GM12878 (cell line): Measurements from ENCODE around the gene CCNL1. TPM values are rescaled to one million over a fixed set of nuclear protein-coding genes. Genes with fewer than 3 reads are reported as not detected.

Source experiments
- ATAC-seq: fragments of 200-7000 bp; cut with Tn5 transposase; 3 replicates; pipeline ENCODE4 v1.9.1; 2020; ENCODE audit warnings: mild to moderate bottlenecking, moderate library complexity
- BruUV-seq: library from RNA; stranded (reverse); fragments of 400-500 nt; replicated peaks from 2 replicates; lab custom pipeline; 2021; lab: Mats Ljungman, UMichigan
- CTCF ChIA-PET: fragments of 300-600 bp; sonication (Branson Sonifier 250); formaldehyde crosslinking; extraction: SDS; loops from one replicate; lab custom pipeline; 2021; ENCODE audit warnings: inconsistent platforms; lab: Yijun Ruan, JAX
- POLR2A ChIA-PET: fragments of 350-600 bp; formaldehyde crosslinking; extraction: SDS; loops from one replicate; lab custom pipeline; 2021; ENCODE audit warnings: inconsistent platforms; lab: Charles Lee
- RAD21 ChIA-PET: fragments of 300-600 bp; sonication (Branson Sonifier 250); formaldehyde crosslinking; loops from one replicate; lab custom pipeline; 2023; ENCODE audit warnings: antibody characterized with exemption; ENCODE audit not compliant: unreplicated experiment; lab: Charles Lee
- SMC1A ChIA-PET: fragments of 300-600 bp; sonication (Branson Sonifier 250); formaldehyde crosslinking; loops from one replicate; lab custom pipeline; 2023; ENCODE audit not compliant: unreplicated experiment, uncharacterized antibody; lab: Charles Lee
- DNase-seq: peaks from one replicate; pipeline ENCODE4 v3.0.0-alpha.2; 2011; ENCODE audit warnings: low read depth, low spot score
- FAIRE-seq: peaks from 3 replicates; lab custom pipeline; 2011; peaks lifted over from hg19 to GRCh38; lab: Jason Lieb, UNC
- H2AFZ ChIP-seq: 2 replicates; pipeline ENCODE4 v1.6.0; 2011; ENCODE audit warnings: low read depth, low read length, control low read depth; ENCODE audit not compliant: control insufficient read depth
- H3K27ac ChIP-seq: 2 replicates; pipeline ENCODE4 v1.5.1; 2011; ENCODE audit warnings: control low read depth; ENCODE audit not compliant: control insufficient read depth, insufficient read depth
- H3K27me3 ChIP-seq, 2 experiments: replicated peaks in 1 of 2; 2 replicates each; pipeline versions ENCODE4 v1.6.0 to v1.6.1; 2011; ENCODE audit warnings: low read length in 1 of 2; ENCODE audit not compliant: control insufficient read depth in 2 of 2, insufficient read depth in 2 of 2
- H3K36me3 ChIP-seq, 2 experiments: 2 replicates each; pipeline ENCODE4 v1.5.1; 2011; ENCODE audit warnings: low read length in 1 of 2; ENCODE audit not compliant: control insufficient read depth in 2 of 2, insufficient read depth in 2 of 2
- H3K4me1 ChIP-seq: 2 replicates; pipeline ENCODE4 v1.6.1; 2011; ENCODE audit warnings: mild to moderate bottlenecking, low read length, moderate library complexity, mixed read lengths; ENCODE audit not compliant: control insufficient read depth, insufficient read depth
- H3K4me2 ChIP-seq: 2 replicates; pipeline ENCODE4 v1.6.0; 2011; ENCODE audit warnings: control low read depth; ENCODE audit not compliant: control insufficient read depth, insufficient read depth
- H3K4me3 ChIP-seq: fragments of 200-600 bp; sonication (generic); 2 replicates; pipeline ENCODE4 v1.5.1; 2016
- H3K79me2 ChIP-seq: 2 replicates; pipeline ENCODE4 v1.6.0; 2011; ENCODE audit warnings: low read length; ENCODE audit not compliant: control insufficient read depth, insufficient read depth
- H3K9ac ChIP-seq: 2 replicates; pipeline ENCODE4 v1.8.0; 2011; ENCODE audit warnings: low read length, control low read depth, mixed read lengths; ENCODE audit not compliant: control insufficient read depth, insufficient read depth
- H3K9me3 ChIP-seq: replicated peaks from 3 replicates; pipeline ENCODE4 v1.5.1; 2011; ENCODE audit warnings: mild to moderate bottlenecking, low read length; ENCODE audit not compliant: control insufficient read depth, insufficient read depth
- H4K20me1 ChIP-seq: 2 replicates; pipeline ENCODE4 v1.6.0; 2011; ENCODE audit not compliant: control insufficient read depth, insufficient read depth
- BHLHE40 ChIP-seq, 2 experiments: fragments of 450-650 bp in 1 of 2; IDR thresholded peaks; 2 replicates each; pipeline ENCODE4 v1.6.1; 2011 to 2017; ENCODE audit warnings: low read depth in 2 of 2, borderline replicate concordance in 1 of 2, improper control_type of control experiment in 1 of 2, low read length in 1 of 2, mild to moderate bottlenecking in 1 of 2
- CBX5 ChIP-seq: sonication (generic); IDR thresholded peaks from 2 replicates; pipeline ENCODE4 v1.6.1; 2016; ENCODE audit warnings: low read depth, moderate library complexity, mild to moderate bottlenecking, inconsistent platforms
- CHD4 ChIP-seq: fragments of 200-600 bp; sonication (generic); IDR thresholded peaks from 2 replicates; pipeline ENCODE4 v1.6.1; 2016; ENCODE audit warnings: mild to moderate bottlenecking
- HCFC1 ChIP-seq: fragments of 150-350 bp; IDR thresholded peaks from 2 replicates; pipeline ENCODE4 v1.6.1; 2014; ENCODE audit warnings: low read length
- MTA3 ChIP-seq: IDR thresholded peaks from 2 replicates; pipeline ENCODE4 v1.6.1; 2012; ENCODE audit warnings: low read length, inconsistent platforms, borderline replicate concordance
- NRF1 ChIP-seq: conservative IDR thresholded peaks from 2 replicates; pipeline ENCODE4 v1.6.1; 2011; ENCODE audit warnings: mild to moderate bottlenecking, low read depth, low read length, improper control_type of control experiment
- REST ChIP-seq: IDR thresholded peaks from 2 replicates; pipeline ENCODE4 v1.6.1; 2012; ENCODE audit warnings: mild to moderate bottlenecking, low read depth, low read length
- STAT3 ChIP-seq: IDR thresholded peaks from 2 replicates; pipeline ENCODE4 v1.6.1; 2011; ENCODE audit warnings: low read depth, low read length, improper control_type of control experiment
- WGBS: methylation state at CpG from one replicate; pipeline ENCODE4 v1.1.6; 2016; ENCODE audit warnings: low lambda C conversion rate; ENCODE audit not compliant: insufficient replicate concordance, insufficient coverage; ENCODE audit errors: missing lambda C conversion rate; 5-methylcytosine and 5-hydroxymethylcytosine counted together
- in situ Hi-C: fragments of 300-500 bp; cut with MboI; formaldehyde crosslinking; loops from 9 replicates; pipeline ENCODE4 v1.14.3; 2018; ENCODE audit warnings: mixed read lengths
- intact Hi-C: fragments of 100-400 bp; cut with micrococcal nuclease; formaldehyde crosslinking; loops from one replicate; pipeline ENCODE4 v1.14.2; 2022; ENCODE audit not compliant: unreplicated experiment
- polyA plus RNA-seq, 11 experiments: library from polyadenylated mRNA; depleted of rRNA in 4 of 11; unstranded in 6 of 11; stranded (reverse) in 5 of 11; fragments of >200 nt; fragmentation: Nextera tagmentation in 4 of 11; fragmentation: Illumina TruSeq in 1 of 11; extraction: Ambion mirVana in 4 of 11; extraction: Trizol in 1 of 11; gene quantifications; 1 replicate in 1 of 11; 2 replicates in 10 of 11; pipeline versions ENCODE4 v1.2.1 to v1.2.3, GENCODE V29; 2011 to 2016; ENCODE audit warnings: inconsistent platforms in 2 of 11, missing spikeins in 2 of 11, low read depth in 1 of 11
- total RNA-seq, 4 experiments: library from RNA; depleted of rRNA in 3 of 4; stranded (reverse); fragments of >200 nt in 3 of 4; fragmentation: Illumina TruSeq in 1 of 4; extraction: Trizol in 1 of 4; gene quantifications; 2 replicates each; pipeline versions ENCODE4 v1.2.1 to v1.2.3, GENCODE V29; 2013 to 2021

The CCNL1 gene
- total and polyA plus RNA-seq, 10 of the 15 experiments (the other 5 are each of a cell fraction or from before 2014, with no cell fraction given), result 22.2 to 174 (median 115) TPM

GRCh38 chr3:157120071-157120892 lies 39.7 kb downstream of the CCNL1 start:
- intact Hi-C loops, result no loop called here

More at GRCh38 chr3:157120071-157120892, 39.7 kb downstream of the CCNL1 start:
- no peak overlapping the region for H3K27ac ChIP-seq
- no peaks in the 10 kb centered on the region for H3K36me3 ChIP-seq
- H4K20me1 ChIP-seq, result no peaks in the 10 kb centered on the region
- no peaks in the 10 kb centered on the region for H3K4me1 ChIP-seq
- ChIA-PET CTCF (interaction anchor here (32.0 to 50.9 kb wide), 2 partner anchors 6 to 20 kb away, joined by 939 read pairs; no protein-coding TSS in a partner anchor), RAD21 (interaction anchor here (13.8 kb wide), 1 partner anchor 29 kb away, joined by 153 read pairs; no protein-coding TSS in a partner anchor), POLR2A (no interaction called here), SMC1A (interaction anchor here (0.7 to 10.3 kb wide), 2 partner anchors 15 to 25 kb away, joined by 3 to 85 read pairs; no protein-coding TSS in a partner anchor)
- no peak for TF ChIP-seq REST
- no peak for TF ChIP-seq MTA3
- no peak for TF ChIP-seq HCFC1
- no peak for TF ChIP-seq NRF1
- TF ChIP-seq BHLHE40 (IDR thresholded peaks at IDR 0.05; ENCODE audit: borderline replicate concordance in 1 of 2, low read depth in 2 of 2, low read length in 1 of 2), result no peak
- no peak for TF ChIP-seq CBX5
- no peak for TF ChIP-seq CHD4
- no peak for TF ChIP-seq STAT3
- no peak overlapping the region for H3K4me3 ChIP-seq
- no peaks in the 10 kb centered on the region for H3K9me3 ChIP-seq
- no TSS peak for BruUV-seq
- H3K9ac ChIP-seq, result no peak overlapping the region
- ATAC-seq (no peak), FAIRE-seq (no peak), DNase-seq (no peak)
- in situ Hi-C loops, result no loop called here
- H3K4me2 ChIP-seq, result no peak overlapping the region
- no peak overlapping the region for H2AFZ ChIP-seq
- no peaks in the 10 kb centered on the region for H3K79me2 ChIP-seq
- 95% methylated on average over 56 of the region's 56 CpGs for WGBS
- no peaks in the 10 kb centered on the region for H3K27me3 ChIP-seq
